Upper lobe of left lung (tissue), 6 donors: ENCODE measurements around the gene EFNA5. TPM values are rescaled to one million over a fixed set of nuclear protein-coding genes. Genes with fewer than 3 reads are reported as not detected.
"Not testable (repeated sequence)": the region's sequence is repeated elsewhere in the genome, so short reads cannot be mapped to it uniquely, and the experiment has no call there.

Experiments
- ATAC-seq, 2 donors: fragments of 200-7000 bp; cut with Tn5 transposase; one replicate each; pipeline ENCODE4 v1.9.1; 2022; ENCODE audit warnings: mild to moderate bottlenecking in 2 of 2, moderate library complexity in 2 of 2; ENCODE audit not compliant: low FRiP score in 2 of 2
- DNase-seq, 2 donors: peaks; one replicate each; pipeline ENCODE4 v3.0.0-alpha.2; 2019 to 2020
- H3K27ac ChIP-seq, 4 donors: fragments of 200-600 bp; sonication (generic); one replicate each; pipeline ENCODE4 v1.5.1; 2016 to 2019
- H3K27me3 ChIP-seq, 4 donors: fragments of 200-600 bp; sonication (generic); one replicate each; pipeline ENCODE4 v1.5.1; 2017 to 2019
- H3K36me3 ChIP-seq, 4 donors: fragments of 200-600 bp; sonication (generic); one replicate each; pipeline ENCODE4 v1.5.1; 2016 to 2019
- H3K4me1 ChIP-seq, 4 donors: fragments of 200-600 bp; sonication (generic); one replicate each; pipeline ENCODE4 v1.5.1; 2018 to 2019
- H3K4me3 ChIP-seq, 4 donors: fragments of 200-600 bp; sonication (generic); one replicate each; pipeline ENCODE4 v1.5.1; 2017 to 2019; ENCODE audit warnings: mild to moderate bottlenecking in 2 of 4, moderate library complexity in 1 of 4
- H3K9me3 ChIP-seq, 4 donors: fragments of 200-600 bp; sonication (generic); one replicate each; pipeline ENCODE4 v1.5.1; 2018 to 2019
- EP300 ChIP-seq, 4 donors: sonication (generic); formaldehyde crosslinking; IDR thresholded peaks; one replicate each; pipeline ENCODE4 v1.5.1; 2017; ENCODE audit warnings: antibody characterized with exemption in 4 of 4, control low read depth in 2 of 4
- POLR2A ChIP-seq, 4 donors: fragments of 450-650 bp; IDR thresholded peaks; one replicate each; pipeline ENCODE4 v1.5.1; 2016 to 2017; ENCODE audit warnings: antibody characterized with exemption in 4 of 4, mild to moderate bottlenecking in 2 of 4
- POLR2AphosphoS5 ChIP-seq, 2 donors: sonication (generic); formaldehyde crosslinking; IDR thresholded peaks; one replicate each; pipeline ENCODE4 v1.5.1; 2017; ENCODE audit warnings: antibody characterized with exemption in 2 of 2
- WGBS, 2 donors: methylation state at CpG; one replicate each; pipeline ENCODE4 v1.1.5; 2017 to 2018; 5-methylcytosine and 5-hydroxymethylcytosine counted together
- total RNA-seq, 6 donors: library from RNA; depleted of rRNA in 4 of 6; stranded (reverse); fragments of >200 nt in 4 of 6; gene quantifications; one replicate each; pipeline versions ENCODE4 v1.1.0 to v1.2.1, GENCODE V29; 2016 to 2021
- TF ChIP-seq, protein P1 (sequence below), 6 experiments: fragments of 450-650 bp in 4 of 6; fragments of 200-600 bp in 2 of 6; sonication (generic) in 2 of 6; IDR thresholded peaks; one replicate each; pipeline ENCODE4 v1.5.1; 2016 to 2019; ENCODE audit warnings: antibody characterized with exemption in 6 of 6
- donor health status: DM: no; HTN: no; CAD: no; lungs with moderate emphysema.
- donor health status: DM: no; HTN: yes; CAD: no; lungs with severe emphysema.

The EFNA5 gene
- total RNA-seq, 6 donors from 2014 or later, result 4.1 to 41.9 (median 7.3) TPM

DNA sequence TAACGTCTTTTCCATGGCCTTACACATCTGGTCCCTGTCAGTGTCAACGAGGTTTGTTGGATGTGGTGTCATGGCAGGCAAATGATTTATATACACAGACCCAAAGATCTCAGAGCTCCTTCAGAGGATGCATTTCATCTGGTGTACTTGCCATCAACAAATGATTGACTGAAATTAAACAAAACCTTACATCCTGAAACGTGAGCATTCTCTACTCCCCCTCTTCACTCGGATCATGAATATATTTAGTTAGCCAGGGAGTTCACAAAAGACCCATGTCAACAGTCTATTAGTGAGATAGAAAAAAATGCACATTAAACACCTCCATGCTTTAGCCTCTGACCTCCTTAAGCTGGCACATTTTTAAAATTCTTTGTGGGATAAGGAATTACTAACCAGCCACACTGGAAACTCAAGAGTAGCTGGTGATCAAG lies 215.6 kb downstream of the EFNA5 start:
- DNase-seq, result no peak
- ATAC-seq, result no peak
- WGBS, 2 donors, result 32 to 38% methylated on average over 4 of the region's 4 CpGs

DNA sequence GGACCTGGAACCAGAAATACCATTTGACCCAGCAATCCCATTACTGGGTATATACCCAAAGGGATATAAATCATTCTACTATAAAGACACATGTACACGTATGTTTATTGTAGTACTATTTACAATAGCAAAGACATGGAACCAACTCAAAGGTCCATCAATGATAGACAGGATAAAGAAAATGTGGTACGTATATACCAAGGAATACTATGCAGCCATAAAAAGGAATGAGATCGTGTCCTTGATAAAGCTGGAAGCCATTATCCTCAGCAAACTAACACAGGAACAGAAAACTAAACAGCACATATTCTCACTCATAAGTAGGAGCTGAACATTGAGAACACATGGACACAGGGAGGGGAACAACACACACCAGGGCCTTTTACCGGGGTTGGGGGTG lies 218.9 kb downstream of the EFNA5 start:
- not testable (repeated sequence) for H3K36me3 ChIP-seq, H3K27me3 ChIP-seq, H3K9me3 ChIP-seq, H3K4me1 ChIP-seq, H3K27ac ChIP-seq, DNase-seq, ATAC-seq, H3K4me3 ChIP-seq
- 93 to 97% methylated on average over 4 of the region's 4 CpGs for WGBS, 2 donors

More for the DNA sequence above, 215.6 kb downstream of the EFNA5 start:
- H3K4me3 ChIP-seq, result no peak overlapping the region
- no peaks in the 10 kb centered on the region for H3K36me3 ChIP-seq
- no peaks in the 10 kb centered on the region for H3K27me3 ChIP-seq
- TF ChIP-seq POLR2A (IDR thresholded peaks at IDR 0.05) (no peak), EP300 (IDR thresholded peaks at IDR 0.05) (no peak), POLR2AphosphoS5 (IDR thresholded peaks at IDR 0.05) (no peak)
- TF ChIP-seq, protein P1, sequence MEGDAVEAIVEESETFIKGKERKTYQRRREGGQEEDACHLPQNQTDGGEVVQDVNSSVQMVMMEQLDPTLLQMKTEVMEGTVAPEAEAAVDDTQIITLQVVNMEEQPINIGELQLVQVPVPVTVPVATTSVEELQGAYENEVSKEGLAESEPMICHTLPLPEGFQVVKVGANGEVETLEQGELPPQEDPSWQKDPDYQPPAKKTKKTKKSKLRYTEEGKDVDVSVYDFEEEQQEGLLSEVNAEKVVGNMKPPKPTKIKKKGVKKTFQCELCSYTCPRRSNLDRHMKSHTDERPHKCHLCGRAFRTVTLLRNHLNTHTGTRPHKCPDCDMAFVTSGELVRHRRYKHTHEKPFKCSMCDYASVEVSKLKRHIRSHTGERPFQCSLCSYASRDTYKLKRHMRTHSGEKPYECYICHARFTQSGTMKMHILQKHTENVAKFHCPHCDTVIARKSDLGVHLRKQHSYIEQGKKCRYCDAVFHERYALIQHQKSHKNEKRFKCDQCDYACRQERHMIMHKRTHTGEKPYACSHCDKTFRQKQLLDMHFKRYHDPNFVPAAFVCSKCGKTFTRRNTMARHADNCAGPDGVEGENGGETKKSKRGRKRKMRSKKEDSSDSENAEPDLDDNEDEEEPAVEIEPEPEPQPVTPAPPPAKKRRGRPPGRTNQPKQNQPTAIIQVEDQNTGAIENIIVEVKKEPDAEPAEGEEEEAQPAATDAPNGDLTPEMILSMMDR (IDR thresholded peaks at IDR 0.05), result no peak
- H3K9me3 ChIP-seq, result no peaks in the 10 kb centered on the region
- H3K27ac ChIP-seq, result no peak overlapping the region
- peaks cover 0 to 2% (median 0%) of the 10 kb centered on the region in 4 donors for H3K4me1 ChIP-seq

GRCh38 chr5:107451028-107451427 lies 219.7 kb downstream of the EFNA5 start:
- no peak for TF ChIP-seq POLR2A (IDR thresholded peaks at IDR 0.05)
- no peak for TF ChIP-seq POLR2AphosphoS5 (IDR thresholded peaks at IDR 0.05)
- TF ChIP-seq, protein P1 (IDR thresholded peaks at IDR 0.05), result no peak
- TF ChIP-seq EP300 (IDR thresholded peaks at IDR 0.05), result no peak
- no peaks in the 10 kb centered on the region for H3K9me3 ChIP-seq
- H3K36me3 ChIP-seq, result no peaks in the 10 kb centered on the region
- H3K27ac ChIP-seq, result no peak overlapping the region
- no peak overlapping the region for H3K4me3 ChIP-seq
- 75 to 87% methylated on average over 3 of the region's 3 CpGs for WGBS, 2 donors
- DNase-seq (no peak), ATAC-seq (no peak)
- no peaks in the 10 kb centered on the region for H3K27me3 ChIP-seq
- no peaks in the 10 kb centered on the region for H3K4me1 ChIP-seq

DNA sequence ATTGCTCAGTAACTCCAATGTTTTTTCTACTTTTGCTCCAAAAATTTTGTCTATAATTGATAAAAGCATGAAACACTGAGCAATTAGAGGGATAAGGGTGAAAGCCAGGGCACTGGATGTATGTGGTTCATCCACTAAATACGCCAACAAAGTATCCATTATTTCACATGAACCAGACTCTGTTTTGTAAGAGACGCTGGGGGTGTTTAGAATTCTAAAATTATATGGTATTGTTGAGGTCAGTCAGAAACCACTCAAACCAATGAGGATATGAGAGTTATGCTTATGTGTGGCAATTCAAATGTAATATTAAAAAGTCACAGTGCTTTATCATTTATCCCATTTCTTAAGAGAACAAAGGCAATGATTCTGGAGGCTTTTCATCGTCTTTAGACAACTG lies 220.2 kb downstream of the EFNA5 start:
- ATAC-seq (no peak), DNase-seq (no peak)
- Histone ChIP-seq H3K36me3 (no peaks in the 10 kb centered on the region), H3K27me3 (no peaks in the 10 kb centered on the region), H3K4me3 (no peak overlapping the region), H3K4me1 (no peaks in the 10 kb centered on the region), H3K27ac (no peak overlapping the region), H3K9me3 (no peaks in the 10 kb centered on the region)
- 54 to 91% methylated on average over 3 of the region's 3 CpGs for WGBS, 2 donors
- TF ChIP-seq POLR2AphosphoS5 (IDR thresholded peaks at IDR 0.05) (no peak), EP300 (IDR thresholded peaks at IDR 0.05) (no peak), POLR2A (IDR thresholded peaks at IDR 0.05) (no peak)
- TF ChIP-seq, protein P1 (IDR thresholded peaks at IDR 0.05), result no peak

GRCh38 chr5:107449369-107449768 lies 221.4 kb downstream of the EFNA5 start:
- no peaks in the 10 kb centered on the region for H3K27me3 ChIP-seq
- TF ChIP-seq, protein P1 (IDR thresholded peaks at IDR 0.05), result no peak
- H3K4me1 ChIP-seq, result no peaks in the 10 kb centered on the region
- DNase-seq, result no peak
- ATAC-seq, result no peak
- 76 to 82% methylated on average over 3 of the region's 3 CpGs for WGBS, 2 donors
- no peak overlapping the region for H3K4me3 ChIP-seq
- no peaks in the 10 kb centered on the region for H3K9me3 ChIP-seq
- H3K36me3 ChIP-seq, result no peaks in the 10 kb centered on the region
- H3K27ac ChIP-seq, result no peak overlapping the region
